HG02938 (cell line): ENCODE results near the gene TCF7L1.

Source experiments
- ATAC-seq: cut with Tn5 transposase; IDR thresholded peaks from one replicate; pipeline ENCODE4 v1.9.1; 2021; ENCODE audit warnings: mild to moderate bottlenecking, moderate library complexity; ENCODE audit not compliant: unreplicated experiment

The TCF7L1 gene

GRCh38 chr2:85160966-85161960 is 28.1 kb downstream of the TCF7L1 start:
- ATAC-seq = no peak

- no peak for ATAC-seq
Observed at GRCh38 chr2:85162746-85163301, 29.6 kb downstream of the TCF7L1 start.

GRCh38 chr2:85163675-85164074 is 30.5 kb downstream of the TCF7L1 start:
- ATAC-seq = no peak

GRCh38 chr2:85164145-85164569 is 31.0 kb downstream of the TCF7L1 start:
- ATAC-seq = no peak

- ATAC-seq = no peak
Observed at GRCh38 chr2:85165088-85165690, 32.0 kb downstream of the TCF7L1 start.

- no peak for ATAC-seq
Observed at GRCh38 chr2:85166021-85166420, 32.8 kb downstream of the TCF7L1 start.

GRCh38 chr2:85167479-85167878 is 34.3 kb downstream of the TCF7L1 start:
- ATAC-seq = no peak

GRCh38 chr2:85168942-85169341 is 35.8 kb downstream of the TCF7L1 start:
- no peak for ATAC-seq

- ATAC-seq = no peak
Observed at GRCh38 chr2:85169581-85169980, 36.4 kb downstream of the TCF7L1 start.

GRCh38 chr2:85170938-85171475 is 37.8 kb downstream of the TCF7L1 start:
- ATAC-seq = no peak

- no peak for ATAC-seq
Observed at GRCh38 chr2:85171916-85172315, 38.7 kb downstream of the TCF7L1 start.

GRCh38 chr2:85173909-85174308 is 40.7 kb downstream of the TCF7L1 start:
- ATAC-seq = no peak

GRCh38 chr2:85174943-85175342 is 41.8 kb downstream of the TCF7L1 start:
- ATAC-seq = no peak

GRCh38 chr2:85175369-85176299 is 42.4 kb downstream of the TCF7L1 start:
- ATAC-seq = no peak

GRCh38 chr2:85177031-85177824 is 44.0 kb downstream of the TCF7L1 start:
- ATAC-seq = no peak

- ATAC-seq = no peak
Observed at GRCh38 chr2:85178154-85178553, 45.0 kb downstream of the TCF7L1 start.

- ATAC-seq = no peak
Observed at GRCh38 chr2:85178980-85179411, 45.8 kb downstream of the TCF7L1 start.

- no peak for ATAC-seq
Observed at GRCh38 chr2:85179541-85179940, 46.3 kb downstream of the TCF7L1 start.

GRCh38 chr2:85180322-85181133 is 47.3 kb downstream of the TCF7L1 start:
- no peak for ATAC-seq
